K562 (cell line): ENCODE data around the gene MLYCD.

Source experiments
- CBX3 ChIP-seq, 2 experiments: IDR thresholded peaks; 1 replicate in 1 of 2; 2 replicates in 1 of 2; pipeline ENCODE4 v1.6.1; 2012; ENCODE audit warnings: inconsistent platforms in 2 of 2, low read length in 2 of 2, borderline replicate concordance in 1 of 2, control low read depth in 1 of 2
- CTCF ChIP-seq, 3 experiments: IDR thresholded peaks in 2 of 3; conservative IDR thresholded peaks in 1 of 3; 2 replicates each; pipeline ENCODE4 v1.5.1; 2011 to 2012; ENCODE audit warnings: low read length in 3 of 3, mild to moderate bottlenecking in 3 of 3, control low read depth in 2 of 3, improper control_type of control experiment in 1 of 3, inconsistent platforms in 1 of 3, low read depth in 1 of 3, mixed read lengths in 1 of 3, moderate library complexity in 1 of 3; ENCODE audit not compliant: insufficient read depth in 2 of 3
- EZH2 ChIP-seq: IDR thresholded peaks from 2 replicates; pipeline ENCODE4 v1.6.1; 2012; ENCODE audit warnings: low read depth, mild to moderate bottlenecking, inconsistent platforms, low read length, borderline replicate concordance
- PHF21A ChIP-seq: fragments of 450-650 bp; IDR thresholded peaks from 2 replicates; pipeline ENCODE4 v1.6.1; 2017; ENCODE audit warnings: low read depth, borderline replicate concordance
- TBP ChIP-seq: optimal IDR thresholded peaks from 2 replicates; pipeline ENCODE3; 2011; ENCODE audit warnings: low read depth, low read length, improper control_type of control experiment

GRCh38 chr16:83928341-83929055, 29.6 kb downstream of the MLYCD start:
- TF ChIP-seq PHF21A = no peak
- TF ChIP-seq CBX3 (IDR thresholded peaks at IDR 0.05; ENCODE audit: borderline replicate concordance in 1 of 2, low read length in 2 of 2) = no peak
- no peak for TF ChIP-seq TBP
- TF ChIP-seq CTCF (IDR thresholded peaks at IDR 0.05 in 2 of 3, conservative IDR thresholded peaks at IDR 0.05 in 1 of 3; ENCODE audit: insufficient read depth in 2 of 3, low read depth in 1 of 3, low read length in 3 of 3) = no peak
- no peak for TF ChIP-seq EZH2
